Activated CD8-positive, alpha-beta memory T cell treated with anti-CD3 and anti-CD28 coated beads for 1 hour (primary cell): ENCODE data around the gene HSD3B2.

Experiments
- DNase-seq, 2 donors: peaks; one replicate each; pipeline ENCODE4 v3.0.0-alpha.2; 2020; ENCODE audit warnings: low read depth in 1 of 2; ENCODE audit errors: extremely low read depth in 1 of 2

Gene HSD3B2

DNA sequence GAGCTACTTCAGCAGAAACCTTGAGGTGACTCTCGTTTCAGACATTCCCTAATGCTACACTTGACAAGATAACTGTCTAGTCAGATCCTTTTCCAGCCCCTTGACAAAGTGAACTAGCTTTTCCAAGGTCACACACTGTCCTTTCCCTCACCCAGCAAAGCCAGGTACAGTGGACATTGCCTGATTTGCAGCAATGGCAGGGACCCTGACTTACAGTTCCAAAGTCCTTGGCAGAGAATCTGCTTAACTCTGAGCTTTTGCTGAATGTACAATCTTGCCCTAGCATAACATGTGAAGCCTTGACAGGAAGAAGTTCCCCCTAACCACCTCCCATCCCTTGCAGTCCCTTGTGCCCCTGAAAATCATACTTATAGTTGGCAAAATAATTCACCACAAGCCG, 37.1 kb downstream of the HSD3B2 start:
- DNase-seq, result no peak

DNA sequence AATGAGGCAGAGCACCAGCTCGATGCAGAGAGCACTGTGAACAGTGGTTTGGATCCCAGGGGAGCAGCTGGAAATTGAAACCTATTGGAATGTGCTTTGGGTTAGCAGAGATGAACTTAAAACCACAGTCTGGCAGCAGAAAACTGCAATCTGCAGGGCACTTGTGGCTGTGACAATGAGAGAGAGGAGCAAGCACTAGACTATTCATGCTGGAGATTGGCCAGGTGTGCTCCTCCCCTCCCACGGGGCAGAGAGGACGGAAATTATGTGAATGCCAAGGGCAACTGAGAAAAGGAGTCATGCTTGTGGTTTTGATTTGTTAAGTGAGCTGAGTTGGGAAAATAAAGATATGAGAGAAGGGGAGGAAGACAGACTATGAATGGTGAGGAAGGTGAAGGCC, 38.1 kb downstream of the HSD3B2 start:
- DNase-seq, result no peak

DNA sequence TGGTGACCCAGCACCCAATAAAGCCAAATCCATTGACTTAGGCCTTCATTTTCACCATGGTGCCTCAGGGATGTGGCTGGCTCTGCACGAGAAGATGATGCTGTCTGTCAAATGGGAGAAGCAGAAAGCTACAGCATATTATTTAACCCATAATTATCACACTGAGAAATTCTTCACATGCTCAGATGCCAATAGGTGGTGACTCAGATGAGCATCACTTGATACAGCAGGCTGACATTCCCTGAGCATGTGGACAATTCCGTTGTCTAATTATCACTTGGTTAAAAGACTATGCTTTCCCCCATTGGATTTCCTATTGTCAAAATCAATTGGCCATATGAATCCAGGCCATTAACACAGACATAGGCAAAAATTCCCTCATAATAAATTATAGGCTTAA, 48.0 kb downstream of the HSD3B2 start:
- DNase-seq, result no peak

DNA sequence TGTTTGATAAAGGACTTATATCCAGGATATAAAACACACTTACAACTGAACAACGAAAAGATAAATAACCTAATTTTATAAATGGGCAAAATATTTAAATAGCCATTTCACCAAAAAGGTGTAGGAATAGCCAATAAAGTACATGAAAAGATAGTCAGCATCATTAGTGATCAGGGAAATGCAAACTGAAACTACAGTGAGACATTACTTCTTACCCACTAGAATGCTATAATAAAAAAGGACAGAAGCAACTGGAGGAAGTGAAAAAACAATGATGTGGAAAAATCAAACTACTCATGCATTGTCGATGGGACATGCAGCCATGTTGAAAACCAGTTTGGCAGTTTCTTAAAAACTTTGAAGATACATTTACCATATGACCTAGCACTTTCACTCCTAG, 48.6 kb downstream of the HSD3B2 start:
- DNase-seq, result no peak

DNA sequence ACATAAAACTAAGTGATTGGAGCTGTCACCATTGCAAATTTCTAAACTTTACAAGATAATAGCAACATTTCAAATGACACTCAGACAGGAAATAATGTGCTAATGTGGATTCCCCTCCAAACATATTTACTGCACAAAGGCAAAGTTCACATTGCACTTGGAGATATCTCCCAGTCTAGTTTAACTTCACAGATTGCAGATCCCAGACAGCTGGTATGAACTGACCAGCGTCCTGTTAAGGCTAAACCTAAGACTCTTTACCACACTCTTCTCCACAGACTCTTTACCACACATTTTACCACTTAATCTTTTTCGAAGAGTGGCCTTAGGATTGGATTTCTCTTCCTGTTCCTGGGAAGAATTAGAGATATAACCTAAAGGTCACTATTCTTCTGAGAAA, 51.5 kb downstream of the HSD3B2 start:
- no peak for DNase-seq

DNA sequence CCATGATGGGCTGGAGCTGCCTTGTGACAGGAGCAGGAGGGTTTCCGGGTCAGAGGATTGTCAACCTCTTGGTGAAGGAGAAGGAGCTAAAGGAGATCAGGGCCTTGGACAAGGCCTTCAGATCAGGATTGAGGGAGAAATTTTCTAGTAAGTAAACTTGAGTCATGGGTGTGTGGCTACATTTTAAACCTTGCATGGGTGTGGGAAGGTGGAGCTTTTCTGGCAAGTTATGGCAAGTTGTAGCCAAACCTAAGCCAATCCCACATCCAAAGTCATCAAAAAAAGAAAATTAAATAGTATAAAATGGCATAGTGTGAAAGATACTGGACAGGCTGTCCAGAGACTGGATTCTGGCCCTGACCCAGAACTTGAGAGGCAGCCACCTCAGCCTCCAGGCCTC, 52.3 kb downstream of the HSD3B2 start:
- DNase-seq, result no peak

DNA sequence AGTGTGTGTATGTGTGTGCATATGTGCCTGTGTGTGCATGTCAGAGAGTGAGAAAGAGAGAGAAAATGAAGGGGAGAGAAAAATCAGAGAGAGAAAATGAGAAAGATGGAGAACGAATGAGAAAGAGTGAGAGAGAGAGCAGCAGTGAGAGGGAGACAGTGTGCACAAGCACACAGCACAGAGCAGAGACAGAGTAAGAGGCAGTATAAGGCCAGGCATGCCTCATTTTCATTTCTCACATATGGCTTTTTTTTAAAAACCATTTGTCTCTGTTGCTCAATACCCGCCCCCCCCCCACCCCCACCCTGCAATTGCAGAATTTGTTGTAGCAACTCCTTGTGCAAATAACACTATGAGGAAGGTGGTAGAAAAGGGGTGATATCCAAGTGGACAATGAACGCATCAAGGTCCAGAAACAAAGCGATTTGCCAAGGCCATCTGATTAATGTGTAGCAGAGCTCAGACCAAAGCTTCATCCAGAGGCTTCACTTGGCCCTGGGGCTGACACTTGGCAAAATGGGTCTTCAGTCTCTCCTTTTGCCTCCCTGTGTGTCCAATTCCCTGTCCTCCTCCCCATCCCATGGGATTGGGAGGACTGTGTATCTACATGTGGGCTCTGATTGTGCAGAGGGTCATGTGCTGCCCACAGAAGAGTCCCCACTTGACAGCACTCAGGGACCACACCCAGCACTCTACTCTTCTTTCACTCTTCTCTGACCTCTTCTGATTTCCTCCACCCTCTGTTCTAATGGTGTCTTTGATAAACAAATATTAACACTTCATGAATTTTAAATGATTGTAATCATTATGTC, 53.1 kb downstream of the HSD3B2 start:
- DNase-seq, result no peak

DNA sequence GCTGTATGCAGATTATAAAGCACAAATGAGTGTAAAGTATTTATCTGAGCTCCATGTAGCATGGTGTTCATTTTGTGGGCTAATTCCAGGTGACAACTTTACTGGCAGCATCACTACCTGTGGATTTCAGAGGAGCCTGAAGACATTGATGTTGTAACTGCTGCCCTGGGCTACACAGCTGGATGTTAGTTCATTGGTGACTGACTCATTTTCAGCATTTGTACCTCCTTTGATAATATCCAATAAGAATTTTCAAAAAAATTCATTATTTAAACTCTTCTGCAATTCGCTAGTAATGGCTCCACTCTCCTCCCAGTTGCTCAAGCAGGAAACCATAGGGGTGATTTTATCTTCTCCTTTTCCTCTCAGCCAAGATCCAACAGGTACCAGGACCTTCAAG, 54.8 kb downstream of the HSD3B2 start:
- no peak for DNase-seq

DNA sequence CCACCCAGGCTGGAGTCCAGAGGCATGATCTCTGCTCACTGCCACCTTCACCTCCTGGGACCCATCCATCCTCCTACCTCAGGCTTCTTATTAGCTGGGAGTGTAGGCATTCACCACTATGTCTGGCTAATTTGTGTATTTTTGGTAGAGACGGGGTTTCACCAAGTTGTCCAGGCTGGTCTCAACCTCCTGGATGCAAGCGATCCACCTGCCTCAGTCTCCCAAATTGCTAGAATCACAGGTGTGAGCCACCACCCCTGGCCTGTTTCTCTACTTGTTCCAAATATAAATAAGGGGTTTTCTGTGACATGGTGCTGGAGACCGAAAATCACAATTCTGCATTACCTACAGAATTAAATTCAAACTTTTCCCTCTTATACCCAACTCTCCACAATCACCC, 55.4 kb downstream of the HSD3B2 start:
- DNase-seq, result no peak

DNA sequence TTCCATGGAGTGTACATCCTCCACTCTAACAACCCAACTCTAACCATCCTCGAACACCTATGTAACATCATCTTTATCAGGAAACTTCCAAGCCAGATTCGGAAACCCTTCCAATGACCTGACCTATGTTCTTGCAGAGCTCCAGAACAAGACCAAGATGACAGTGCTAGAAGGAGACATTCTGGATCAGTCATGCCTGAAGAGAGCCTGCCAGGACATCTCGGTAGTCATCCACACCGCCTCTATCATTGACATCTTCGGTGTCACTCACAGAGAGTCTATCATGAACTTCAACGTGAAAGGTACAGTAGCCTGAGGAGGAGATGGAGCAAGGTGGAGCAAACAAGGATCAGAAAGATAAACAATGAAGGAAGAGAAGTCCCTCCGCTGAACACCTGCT, 56.0 kb downstream of the HSD3B2 start:
- DNase-seq, result no peak

DNA sequence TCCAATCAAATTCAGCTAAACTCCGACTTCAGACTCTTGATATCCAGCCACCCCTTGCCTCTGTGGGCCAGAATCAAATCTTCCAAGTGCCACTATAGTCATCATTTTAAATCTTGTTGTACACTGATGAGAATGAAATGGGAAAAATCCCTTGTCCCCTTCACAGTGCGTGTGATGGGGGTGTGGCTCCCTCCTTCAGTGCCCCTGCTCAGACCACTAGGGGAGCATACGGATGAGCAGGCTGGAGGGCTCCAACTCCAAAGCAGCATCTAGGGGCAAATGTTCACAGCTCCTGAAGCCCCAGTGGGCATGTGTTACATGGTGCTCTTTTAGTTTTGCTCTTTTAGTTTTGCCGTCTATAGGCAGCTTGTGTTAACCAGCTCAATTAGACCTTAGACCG, 56.6 kb downstream of the HSD3B2 start:
- no peak for DNase-seq

DNA sequence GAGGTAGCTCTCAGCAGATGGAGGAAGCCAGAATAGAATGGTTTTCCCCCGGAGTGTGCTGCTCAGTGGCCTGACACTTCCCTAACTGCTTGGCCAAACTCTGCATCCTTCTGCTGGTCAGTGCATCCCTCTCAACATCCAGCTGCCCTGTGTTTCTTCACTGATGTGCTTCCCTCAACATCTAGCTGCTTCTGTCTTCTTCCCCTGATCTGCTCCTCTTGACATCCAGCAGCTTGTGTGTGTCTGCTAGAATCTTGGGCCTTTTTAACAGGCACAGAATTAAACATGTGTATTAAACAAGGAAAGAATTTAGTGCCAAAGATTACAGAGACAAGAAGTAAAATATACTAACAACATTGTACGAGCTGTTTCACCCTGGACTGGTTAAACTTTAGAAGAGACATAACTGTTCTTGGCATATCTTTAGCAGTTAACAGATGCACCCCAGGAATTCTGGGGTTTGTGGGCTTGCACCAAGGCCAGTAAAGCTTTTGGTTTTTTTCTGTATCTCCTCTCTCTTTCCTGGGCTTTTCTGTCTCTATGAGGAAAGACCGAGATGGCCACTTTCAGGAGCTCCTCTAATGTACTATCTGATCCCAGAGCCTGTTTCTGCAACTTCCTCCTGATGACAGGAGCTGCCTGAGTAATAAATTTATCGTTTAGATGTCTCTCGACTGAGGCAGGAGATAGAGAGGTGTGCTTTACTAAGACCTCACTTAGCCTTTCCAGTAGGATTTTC, 57.3 kb downstream of the HSD3B2 start:
- DNase-seq, result no peak
